SU-DHL-6 (cell line): ENCODE measurements around the gene PPP1R14C.

ENCODE experiments used
- H2AFZ ChIP-seq: fragments of 200-600 bp; sonication (generic); 2 replicates; pipeline ENCODE4 v1.6.1; 2014; ENCODE audit warnings: low read depth, mild to moderate bottlenecking, moderate library complexity, mixed read lengths, antibody characterized with exemption, low read length; ENCODE audit not compliant: severe bottlenecking
- H3F3A ChIP-seq: fragments of 200-600 bp; shearing (Covaris generic); 2 replicates; pipeline ENCODE4 v1.6.0; 2016; ENCODE audit warnings: antibody characterized with exemption, mild to moderate bottlenecking; ENCODE audit not compliant: insufficient read depth
- H3K27ac ChIP-seq: fragments of 200-600 bp; sonication (generic); 2 replicates; pipeline ENCODE4 v1.5.1; 2016; ENCODE audit warnings: low read depth, mild to moderate bottlenecking, low read length, moderate library complexity, mixed read lengths
- H3K27me3 ChIP-seq: fragments of 200-600 bp; sonication (generic), shearing (Covaris generic); 2 replicates; pipeline ENCODE4 v1.6.0; 2014; ENCODE audit warnings: mild to moderate bottlenecking, low read length
- H3K36me3 ChIP-seq: fragments of 200-600 bp; sonication (generic); 2 replicates; pipeline ENCODE4 v1.6.1; 2014; ENCODE audit warnings: mild to moderate bottlenecking, low read length, mixed read lengths
- H3K4me2 ChIP-seq: fragments of 300-600, 200-600 bp; shearing (Covaris generic), sonication (generic); 2 replicates; pipeline ENCODE4 v1.6.0; 2014; ENCODE audit warnings: low read length, low read depth, mild to moderate bottlenecking; ENCODE audit not compliant: poor library complexity, severe bottlenecking
- H3K4me3 ChIP-seq: fragments of 200-600 bp; sonication (generic); 2 replicates; pipeline ENCODE4 v1.5.1; 2014; ENCODE audit warnings: antibody characterized with exemption, low read length, mild to moderate bottlenecking, mixed read lengths; ENCODE audit not compliant: insufficient read depth, poor library complexity, severe bottlenecking
- H3K79me2 ChIP-seq: fragments of 200-600 bp; sonication (generic); 2 replicates; pipeline ENCODE4 v1.6.1; 2014; ENCODE audit warnings: mild to moderate bottlenecking, low read length, moderate library complexity; ENCODE audit not compliant: insufficient read depth
- H3K9ac ChIP-seq: fragments of 200-600 bp; sonication (generic); 2 replicates; pipeline ENCODE4 v1.7.0; 2014; ENCODE audit warnings: mild to moderate bottlenecking, low read length
- H3K9me2 ChIP-seq: fragments of 200-600 bp; sonication (generic); replicated peaks from 2 replicates; pipeline ENCODE4 v1.6.1; 2014; ENCODE audit warnings: low read length; ENCODE audit not compliant: insufficient read depth
- H3K9me3 ChIP-seq: fragments of 200-600 bp; sonication (generic); 2 replicates; pipeline ENCODE4 v1.6.1; 2014; ENCODE audit warnings: low read length, mixed read lengths; ENCODE audit not compliant: insufficient read depth
- H4K20me1 ChIP-seq: fragments of 200-600 bp; sonication (generic); 2 replicates; pipeline ENCODE4 v1.6.1; 2014; ENCODE audit warnings: low read depth, mild to moderate bottlenecking, antibody characterized with exemption, low read length, moderate library complexity, mixed read lengths
- EZH2phosphoT487 ChIP-seq: fragments of 200-600 bp; sonication (generic), shearing (Covaris generic); conservative IDR thresholded peaks from 2 replicates; pipeline ENCODE4 v1.6.1; 2018; ENCODE audit warnings: mild to moderate bottlenecking, antibody characterized with exemption, low read length, moderate library complexity, mixed read lengths
- TF ChIP-seq, protein P1 (sequence below): fragments of 200-600 bp; sonication (generic); IDR thresholded peaks from one replicate; pipeline ENCODE4 v1.5.1; 2017; ENCODE audit warnings: antibody characterized with exemption, mild to moderate bottlenecking, low read length, moderate library complexity; ENCODE audit not compliant: insufficient read depth, poor library complexity, severe bottlenecking

The PPP1R14C gene, protein sequence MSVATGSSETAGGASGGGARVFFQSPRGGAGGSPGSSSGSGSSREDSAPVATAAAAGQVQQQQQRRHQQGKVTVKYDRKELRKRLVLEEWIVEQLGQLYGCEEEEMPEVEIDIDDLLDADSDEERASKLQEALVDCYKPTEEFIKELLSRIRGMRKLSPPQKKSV

DNA sequence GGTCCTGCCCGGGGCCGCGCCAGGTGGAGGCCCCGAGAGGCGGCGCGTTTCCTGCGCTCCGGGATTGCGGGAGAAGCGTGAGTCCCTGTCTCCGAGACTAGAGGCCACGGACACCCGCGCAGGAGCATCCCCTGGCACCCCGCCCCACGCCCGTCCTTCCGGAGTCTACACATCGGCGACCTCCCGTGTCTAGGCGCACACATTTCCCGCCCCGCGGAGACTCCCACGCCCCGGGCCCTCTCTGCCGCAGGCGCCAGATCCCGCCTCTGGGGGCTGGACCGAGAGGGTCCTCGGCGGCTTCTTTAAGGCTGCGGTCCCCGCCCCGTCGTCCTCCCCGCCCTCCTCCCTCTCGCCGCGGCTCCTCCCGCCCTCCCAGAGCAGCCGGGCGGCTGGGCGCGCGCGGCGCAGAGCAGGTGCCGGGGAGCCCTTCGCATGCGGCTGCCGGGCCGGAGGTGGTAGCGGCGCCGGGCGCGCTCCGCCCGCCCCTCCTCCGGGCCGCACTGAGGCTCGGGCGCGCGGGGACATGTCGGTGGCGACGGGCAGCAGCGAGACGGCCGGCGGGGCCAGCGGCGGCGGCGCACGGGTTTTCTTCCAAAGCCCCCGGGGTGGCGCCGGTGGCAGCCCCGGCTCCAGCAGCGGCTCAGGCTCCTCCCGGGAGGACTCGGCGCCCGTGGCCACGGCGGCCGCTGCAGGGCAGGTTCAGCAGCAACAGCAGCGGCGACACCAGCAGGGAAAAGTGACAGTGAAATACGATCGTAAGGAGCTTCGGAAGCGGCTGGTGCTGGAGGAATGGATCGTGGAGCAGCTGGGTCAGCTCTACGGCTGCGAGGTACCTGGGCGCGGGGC, at the start of gene PPP1R14C:
PPP1R14C (plus strand) TSS at position 375 of the 846 bp plus-strand sequence; CDS start at position 524, 149 bp downstream.
- no peaks in the 10 kb centered on the region for H3K9me3 ChIP-seq
- no peaks in the 10 kb centered on the region for H4K20me1 ChIP-seq
- H3K9ac ChIP-seq: peak within 1 kb of the TSS; percentile 56
- H3K27ac ChIP-seq: no peak within 1 kb of the TSS
- peak within 1 kb of the TSS; percentile 78 for H3K4me2 ChIP-seq
- no peaks in the 10 kb centered on the region for H3K36me3 ChIP-seq
- H3K79me2 ChIP-seq: no peaks in the 10 kb centered on the region
- peaks cover 11% of the 10 kb centered on the region; the same call in 1 of the 2 replicates for H3F3A ChIP-seq
- no peaks in the 10 kb centered on the region for H3K27me3 ChIP-seq
- peak within 1 kb of the TSS; percentile 68 for H3K4me3 ChIP-seq
- peak within 1 kb of the TSS; percentile 83 for H2AFZ ChIP-seq
- no peaks in the 10 kb centered on the region for H3K9me2 ChIP-seq
- TF ChIP-seq EZH2phosphoT487: no peak
- TF ChIP-seq, protein P1, sequence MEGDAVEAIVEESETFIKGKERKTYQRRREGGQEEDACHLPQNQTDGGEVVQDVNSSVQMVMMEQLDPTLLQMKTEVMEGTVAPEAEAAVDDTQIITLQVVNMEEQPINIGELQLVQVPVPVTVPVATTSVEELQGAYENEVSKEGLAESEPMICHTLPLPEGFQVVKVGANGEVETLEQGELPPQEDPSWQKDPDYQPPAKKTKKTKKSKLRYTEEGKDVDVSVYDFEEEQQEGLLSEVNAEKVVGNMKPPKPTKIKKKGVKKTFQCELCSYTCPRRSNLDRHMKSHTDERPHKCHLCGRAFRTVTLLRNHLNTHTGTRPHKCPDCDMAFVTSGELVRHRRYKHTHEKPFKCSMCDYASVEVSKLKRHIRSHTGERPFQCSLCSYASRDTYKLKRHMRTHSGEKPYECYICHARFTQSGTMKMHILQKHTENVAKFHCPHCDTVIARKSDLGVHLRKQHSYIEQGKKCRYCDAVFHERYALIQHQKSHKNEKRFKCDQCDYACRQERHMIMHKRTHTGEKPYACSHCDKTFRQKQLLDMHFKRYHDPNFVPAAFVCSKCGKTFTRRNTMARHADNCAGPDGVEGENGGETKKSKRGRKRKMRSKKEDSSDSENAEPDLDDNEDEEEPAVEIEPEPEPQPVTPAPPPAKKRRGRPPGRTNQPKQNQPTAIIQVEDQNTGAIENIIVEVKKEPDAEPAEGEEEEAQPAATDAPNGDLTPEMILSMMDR: no peak

DNA sequence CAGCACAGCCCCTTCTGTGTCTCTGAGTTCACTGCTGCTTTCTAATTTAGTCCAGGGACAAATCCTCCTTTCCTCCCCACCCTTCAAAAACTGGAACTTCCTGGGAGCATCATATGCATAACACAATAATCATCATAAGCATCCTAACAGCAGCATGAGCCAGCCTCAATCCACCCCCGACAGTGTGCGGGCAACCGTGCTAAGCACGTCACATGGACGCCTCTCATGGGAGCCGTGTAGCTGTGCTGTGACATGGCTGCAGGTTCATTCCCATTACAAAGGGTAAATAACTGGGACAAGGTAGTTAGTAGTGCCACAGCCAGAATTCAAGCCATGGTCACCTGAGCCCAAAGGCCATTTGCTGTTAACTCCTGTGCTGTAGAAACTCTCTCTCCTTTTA, 49.4 kb upstream of the PPP1R14C start:
- no peaks in the 10 kb centered on the region for H3K36me3 ChIP-seq
- H3K4me2 ChIP-seq: no peak overlapping the region
- no peaks in the 10 kb centered on the region for H3K79me2 ChIP-seq
- no peak overlapping the region for H2AFZ ChIP-seq
- no peak overlapping the region for H3K27ac ChIP-seq
- H3K9me2 ChIP-seq: no peaks in the 10 kb centered on the region
- TF ChIP-seq, protein P1: no peak
- no peak for TF ChIP-seq EZH2phosphoT487
- no peaks in the 10 kb centered on the region for H4K20me1 ChIP-seq
- no peak overlapping the region for H3K4me3 ChIP-seq
- H3K9ac ChIP-seq: no peak overlapping the region
- no peaks in the 10 kb centered on the region for H3F3A ChIP-seq
- no peaks in the 10 kb centered on the region for H3K9me3 ChIP-seq
- no peaks in the 10 kb centered on the region for H3K27me3 ChIP-seq

DNA sequence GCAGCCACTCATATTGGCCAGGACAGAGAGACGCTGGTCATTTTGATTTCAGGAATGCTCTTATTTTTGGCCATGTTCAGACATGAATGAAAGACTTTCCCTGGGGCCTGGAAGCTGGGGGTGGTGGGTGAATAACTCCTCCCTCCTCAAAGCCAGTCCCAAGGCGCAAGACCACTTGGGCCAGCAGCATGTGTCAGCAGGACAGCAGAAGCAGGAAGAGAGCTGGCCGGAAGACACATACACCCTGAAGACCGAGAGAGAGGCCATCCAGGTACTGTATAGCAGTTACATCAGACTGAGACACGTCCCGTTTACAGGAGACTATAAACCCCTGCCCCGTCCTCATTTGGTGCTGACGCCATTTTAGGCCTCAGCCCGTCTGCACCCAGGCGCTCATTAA, 44.7 kb upstream of the PPP1R14C start:
- Histone ChIP-seq H3K9me2 (no peaks in the 10 kb centered on the region), H2AFZ (no peak overlapping the region), H3K36me3 (no peaks in the 10 kb centered on the region), H3K4me2 (no peak overlapping the region), H3K27me3 (no peaks in the 10 kb centered on the region), H3K9ac (no peak overlapping the region), H3K79me2 (no peaks in the 10 kb centered on the region), H3K4me3 (no peak overlapping the region), H3K27ac (no peak overlapping the region), H3F3A (no peaks in the 10 kb centered on the region), H3K9me3 (no peaks in the 10 kb centered on the region), H4K20me1 (no peaks in the 10 kb centered on the region)
- TF ChIP-seq, protein P1: no peak
- no peak for TF ChIP-seq EZH2phosphoT487
